Activated naive CD4-positive, alpha-beta T cell treated with anti-CD3 and anti-CD28 coated beads, Interleukin-2, amount 10 ng/mL, durations not matched to agents 7 days and 5 days (primary cell): ENCODE data around the gene JPH4.
"Not testable (repeated sequence)": the region's sequence is repeated elsewhere in the genome, so short reads cannot be mapped to it uniquely, and the experiment has no call there.

Experiments used
- CTCF ChIA-PET: fragments of 350-600 bp; sonication (Branson Sonifier 250); formaldehyde crosslinking; loops from one replicate; lab custom pipeline; 2021; ENCODE audit warnings: antibody characterized with exemption; lab: Charles Lee
- DNase-seq: peaks from one replicate; pipeline ENCODE4 v3.0.0-alpha.2; 2020
- H3K27ac Mint-ChIP-seq: one replicate; pipeline ENCODE4 v1.8.0; 2021; ENCODE audit warnings: mild to moderate bottlenecking, moderate library complexity, mixed read lengths
- H3K27me3 Mint-ChIP-seq: one replicate; pipeline ENCODE4 v1.8.0; 2021; ENCODE audit warnings: mild to moderate bottlenecking, mixed read lengths
- H3K36me3 Mint-ChIP-seq: one replicate; pipeline ENCODE4 v1.8.0; 2021; ENCODE audit warnings: mixed read lengths
- H3K4me1 Mint-ChIP-seq: one replicate; pipeline ENCODE4 v1.8.0; 2021; ENCODE audit warnings: mixed read lengths
- H3K4me3 Mint-ChIP-seq: one replicate; pipeline ENCODE4 v1.8.0; 2021; ENCODE audit warnings: mild to moderate bottlenecking, moderate library complexity, mixed read lengths
- H3K9me3 Mint-ChIP-seq: one replicate; pipeline ENCODE4 v1.8.0; 2021; ENCODE audit warnings: mixed read lengths

JPH4 gene

DNA sequence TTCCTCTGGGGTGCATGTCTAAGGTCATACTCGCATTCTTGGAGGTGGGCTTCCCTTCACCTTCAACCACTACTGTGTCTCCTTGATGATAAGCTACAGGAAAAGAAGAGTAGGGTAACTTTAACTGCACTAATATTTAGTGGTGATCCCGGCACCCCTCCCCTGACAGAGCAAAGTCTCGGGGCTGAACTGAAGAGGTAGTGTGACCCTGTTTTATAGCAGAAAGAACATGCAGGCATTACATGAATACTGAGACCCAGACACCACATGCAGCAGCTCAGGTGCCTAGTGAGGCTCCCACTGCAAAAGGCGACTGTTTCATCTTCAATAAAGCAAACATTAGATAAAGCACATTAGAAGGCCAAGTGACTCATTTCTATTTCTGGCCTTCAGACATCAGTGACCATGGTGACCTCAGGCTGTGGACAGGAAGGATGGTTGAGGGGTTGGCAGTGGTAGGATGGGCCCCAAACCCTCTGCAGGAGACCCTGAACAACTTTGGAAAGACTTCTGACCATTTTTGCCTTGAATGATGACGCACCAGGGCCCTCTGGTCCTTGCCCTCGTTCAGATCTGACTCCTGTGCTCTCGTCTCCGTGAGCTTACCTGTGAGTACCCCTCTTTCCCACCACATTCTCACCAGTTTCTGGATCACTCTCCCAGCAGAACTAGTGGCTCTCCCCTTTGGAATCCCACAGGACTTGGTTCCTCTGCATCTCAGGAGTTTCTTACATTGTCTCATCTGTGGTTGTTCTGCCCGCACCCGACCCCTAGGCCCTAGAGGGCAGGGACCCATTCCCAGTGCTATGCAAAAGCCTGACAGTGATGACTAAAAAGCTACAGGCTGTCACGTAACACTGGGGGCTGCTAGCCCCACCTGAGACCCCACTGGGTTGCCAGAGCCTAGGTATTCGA lies 23.8 kb upstream of the JPH4 start:
- no peaks in the 10 kb centered on the region for H3K36me3 Mint-ChIP-seq
- H3K4me1 Mint-ChIP-seq, result no peaks in the 10 kb centered on the region
- no peak overlapping the region for H3K27ac Mint-ChIP-seq
- H3K4me3 Mint-ChIP-seq, result no peak overlapping the region
- CTCF ChIA-PET, result interaction anchor here (1.2 kb wide), 3 partner anchors 12 to 30 kb away, joined by 3 read pairs; no protein-coding TSS in a partner anchor
- DNase-seq, result no peak
- no peaks in the 10 kb centered on the region for H3K9me3 Mint-ChIP-seq
- H3K27me3 Mint-ChIP-seq, result peaks cover 5% of the 10 kb centered on the region

GRCh38 chr14:23601845-23602180 lies 23.2 kb upstream of the JPH4 start:
- Mint-ChIP-seq H3K4me1 (no peaks in the 10 kb centered on the region), H3K4me3 (no peak overlapping the region)
- CTCF ChIA-PET, result interaction anchor here (1.2 kb wide), 2 partner anchors 11 to 13 kb away, joined by 3 read pairs; no protein-coding TSS in a partner anchor

DNA sequence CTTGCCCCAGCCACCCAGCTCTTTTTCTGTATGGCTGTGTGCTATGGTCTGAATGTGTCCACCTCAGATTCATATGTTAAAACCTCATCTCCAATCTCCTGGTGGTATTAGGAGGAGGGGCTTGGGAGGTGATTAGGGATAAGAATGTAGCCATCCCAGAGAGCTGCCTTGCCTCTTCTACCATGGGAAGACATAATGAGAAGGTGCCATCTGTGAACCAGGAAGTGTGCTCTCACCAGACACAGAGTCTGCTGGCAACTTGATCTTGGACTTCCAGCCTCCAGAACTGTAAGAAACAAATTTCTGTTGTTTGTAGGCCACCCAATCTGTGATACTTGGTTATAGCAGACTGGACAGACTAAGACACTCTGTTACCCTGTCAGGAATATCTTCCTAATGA lies 22.8 kb upstream of the JPH4 start:
- Mint-ChIP-seq H3K4me3 (no peak overlapping the region), H3K4me1 (no peaks in the 10 kb centered on the region)
- CTCF ChIA-PET, result interaction anchor here (1.2 to 2.1 kb wide), 2 partner anchors 11 to 30 kb away, joined by 3 to 7 read pairs; no protein-coding TSS in a partner anchor

More at GRCh38 chr14:23601845-23602180, 23.2 kb upstream of the JPH4 start:
- Mint-ChIP-seq H3K27ac (no peak overlapping the region), H3K27me3 (no peaks in the 10 kb centered on the region), H3K36me3 (no peaks in the 10 kb centered on the region), H3K9me3 (no peaks in the 10 kb centered on the region)
- DNase-seq, result no peak

DNA sequence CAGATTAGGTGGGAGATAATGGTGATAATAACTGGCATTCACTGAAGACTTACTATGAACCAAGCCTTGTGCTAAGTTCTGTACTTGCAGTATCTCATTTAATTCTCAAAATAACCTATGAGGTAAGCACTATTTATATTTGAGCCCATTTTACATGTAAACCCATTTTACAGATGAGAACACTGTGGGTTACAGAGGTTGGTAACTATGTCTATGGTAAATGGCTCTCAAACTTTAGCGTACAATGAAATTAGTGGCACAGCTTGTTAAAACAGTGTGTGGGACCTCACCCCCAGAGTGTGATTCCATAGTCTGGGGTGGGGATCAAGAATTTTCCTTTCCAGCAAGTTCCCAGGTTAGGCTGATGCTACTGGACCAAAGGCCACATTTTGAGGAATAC lies 22.2 kb upstream of the JPH4 start:
- CTCF ChIA-PET, result interaction anchor here (2.1 kb wide), 1 partner anchor 31 kb away, joined by 7 read pairs; no protein-coding TSS in a partner anchor
- no peak overlapping the region for H3K27ac Mint-ChIP-seq

More for the DNA sequence above, 22.8 kb upstream of the JPH4 start:
- Mint-ChIP-seq H3K27me3 (no peaks in the 10 kb centered on the region), H3K27ac (no peak overlapping the region), H3K9me3 (no peaks in the 10 kb centered on the region), H3K36me3 (no peaks in the 10 kb centered on the region)
- no peak for DNase-seq

GRCh38 chr14:23600322-23600707 lies 21.7 kb upstream of the JPH4 start:
- Mint-ChIP-seq H3K4me1 (no peaks in the 10 kb centered on the region), H3K4me3 (no peak overlapping the region), H3K36me3 (no peaks in the 10 kb centered on the region), H3K9me3 (no peaks in the 10 kb centered on the region), H3K27me3 (peaks cover 4% of the 10 kb centered on the region), H3K27ac (no peak overlapping the region)
- CTCF ChIA-PET, result interaction anchor here (0.7 to 2.1 kb wide), 3 partner anchors 12 to 65 kb away, joined by 3 to 7 read pairs (median 5); no protein-coding TSS in a partner anchor
- no peak for DNase-seq

More for the DNA sequence above, 22.2 kb upstream of the JPH4 start:
- H3K4me1 Mint-ChIP-seq, result no peaks in the 10 kb centered on the region
- DNase-seq, result no peak
- H3K27me3 Mint-ChIP-seq, result peaks cover 3% of the 10 kb centered on the region
- H3K36me3 Mint-ChIP-seq, result no peaks in the 10 kb centered on the region
- no peaks in the 10 kb centered on the region for H3K9me3 Mint-ChIP-seq
- H3K4me3 Mint-ChIP-seq, result no peak overlapping the region

DNA sequence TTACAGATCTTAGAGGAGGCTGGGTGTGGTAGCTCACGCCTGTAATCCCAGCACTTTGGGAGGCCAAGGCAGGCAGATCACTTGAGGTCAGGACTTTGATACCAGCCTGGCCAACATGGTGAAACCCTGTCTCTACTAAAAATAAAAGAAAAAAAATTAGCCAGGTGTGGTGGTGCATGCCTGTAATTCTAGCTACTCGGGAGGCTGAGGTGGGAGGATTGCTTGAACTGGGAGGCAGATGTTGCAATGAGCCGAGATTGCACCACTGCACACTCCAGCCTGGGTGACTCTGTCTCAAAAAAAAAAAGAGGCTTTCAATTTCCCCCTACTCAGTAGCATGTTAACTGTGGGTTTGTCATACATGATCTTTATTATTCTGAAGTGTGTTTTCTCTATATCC lies 15.6 kb upstream of the JPH4 start:
- H3K36me3 Mint-ChIP-seq, H3K4me1 Mint-ChIP-seq, H3K9me3 Mint-ChIP-seq, H3K27ac Mint-ChIP-seq, H3K4me3 Mint-ChIP-seq, CTCF ChIA-PET, DNase-seq: not testable (repeated sequence)
- H3K27me3 Mint-ChIP-seq, result peaks cover 16% of the 10 kb centered on the region

DNA sequence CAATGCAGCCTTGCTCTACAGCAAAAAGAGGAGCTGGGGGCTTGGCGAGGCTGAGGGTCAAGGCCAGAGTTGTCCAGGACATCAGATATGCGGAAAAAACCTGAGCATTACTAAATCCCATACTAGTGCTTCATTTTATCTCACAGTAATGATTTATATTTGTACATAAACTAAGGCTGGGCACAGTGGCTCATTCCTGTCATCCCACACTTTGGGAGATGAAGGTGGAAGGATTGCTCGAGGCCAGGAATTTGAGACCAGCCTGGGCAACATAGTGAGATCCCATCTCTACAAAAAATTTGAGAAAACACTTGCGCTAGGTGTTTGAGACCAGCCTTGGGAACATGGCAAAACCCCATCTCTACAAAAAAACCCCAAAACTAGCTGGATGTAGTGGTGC lies 11.6 kb upstream of the JPH4 start:
- Mint-ChIP-seq H3K27ac (no peak overlapping the region), H3K9me3 (no peaks in the 10 kb centered on the region), H3K4me1 (no peaks in the 10 kb centered on the region), H3K36me3 (no peaks in the 10 kb centered on the region), H3K27me3 (peaks cover 27% of the 10 kb centered on the region), H3K4me3 (no peak overlapping the region)
- no peak for DNase-seq
- CTCF ChIA-PET, result interaction anchor here (0.7 to 3.8 kb wide), 6 partner anchors 11 to 341 kb away, joined by 3 to 32 read pairs (median 10); no protein-coding TSS in a partner anchor

DNA sequence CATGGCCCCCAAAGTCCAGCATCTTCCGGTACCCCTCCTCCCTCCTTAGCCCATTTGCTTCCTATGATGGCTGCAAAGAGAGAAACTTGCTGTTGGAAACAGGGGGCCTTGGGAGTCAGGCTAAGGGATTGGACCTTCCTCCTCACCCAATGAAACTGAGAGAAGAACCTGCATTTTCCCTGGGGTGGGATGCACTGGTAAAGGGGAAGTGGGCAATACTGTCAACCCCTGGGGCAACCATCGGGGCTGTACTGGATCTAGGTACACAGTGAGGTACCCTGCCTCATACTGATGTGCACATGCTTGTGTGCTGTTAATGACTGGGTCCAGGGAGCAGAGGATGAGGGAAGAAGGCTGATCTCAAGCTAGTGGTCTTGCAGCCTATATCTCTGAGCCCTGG lies 11.0 kb upstream of the JPH4 start:
- H3K4me1 Mint-ChIP-seq, result no peaks in the 10 kb centered on the region
- CTCF ChIA-PET, result interaction anchor here (0.7 to 3.8 kb wide), 24 partner anchors 10 to 344 kb away, joined by 3 to 33 read pairs (median 5); partner anchors contain the start of gene DHRS2
- no peak overlapping the region for H3K4me3 Mint-ChIP-seq
- H3K27ac Mint-ChIP-seq, result no peak overlapping the region
- DNase-seq, result no peak
- H3K36me3 Mint-ChIP-seq, result no peaks in the 10 kb centered on the region
- H3K9me3 Mint-ChIP-seq, result no peaks in the 10 kb centered on the region
- peaks cover 27% of the 10 kb centered on the region for H3K27me3 Mint-ChIP-seq

DNA sequence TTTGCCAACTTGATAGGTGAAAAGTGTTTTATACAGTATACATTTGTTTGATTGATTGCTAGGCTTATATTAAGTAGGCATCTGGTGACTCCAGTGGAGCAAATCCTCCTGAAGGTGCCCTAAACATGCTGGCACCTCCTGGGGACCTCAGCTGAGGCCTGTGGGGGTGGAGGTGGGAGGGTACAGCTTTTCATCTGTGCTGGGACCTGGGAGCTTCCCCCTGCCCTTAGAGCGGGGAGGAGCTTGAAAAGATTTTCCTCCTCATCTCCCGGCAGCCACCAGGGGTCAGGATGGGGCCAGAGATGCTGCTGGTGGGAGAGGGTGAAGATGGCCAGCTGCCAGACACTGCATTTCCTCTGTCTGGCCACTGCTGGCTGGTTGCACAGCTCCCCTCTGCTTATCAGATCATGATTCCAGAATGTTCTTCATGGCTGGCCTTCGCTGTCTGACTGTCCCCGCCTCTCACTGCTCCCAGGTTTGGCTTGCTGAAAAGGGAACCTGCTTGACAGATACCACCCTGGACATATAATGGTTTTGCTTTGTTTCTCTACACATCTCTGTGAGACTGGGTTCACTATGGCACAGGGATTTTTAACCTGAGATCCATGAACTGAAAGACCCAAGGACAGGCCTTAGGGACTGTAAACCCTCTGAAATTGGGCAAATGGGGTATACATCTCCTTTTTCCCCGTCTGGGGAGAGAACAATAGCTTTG lies 10.5 kb upstream of the JPH4 start:
- Mint-ChIP-seq H3K4me3 (no peak overlapping the region), H3K36me3 (no peaks in the 10 kb centered on the region), H3K9me3 (no peaks in the 10 kb centered on the region), H3K27me3 (peaks cover 29% of the 10 kb centered on the region), H3K27ac (no peak overlapping the region), H3K4me1 (no peaks in the 10 kb centered on the region)
- CTCF ChIA-PET, result interaction anchor here (0.7 to 3.8 kb wide), 31 partner anchors 11 to 447 kb away, joined by 3 to 33 read pairs (median 4); partner anchors contain the start of gene DHRS2
- peak; percentile 85 for DNase-seq

DNA sequence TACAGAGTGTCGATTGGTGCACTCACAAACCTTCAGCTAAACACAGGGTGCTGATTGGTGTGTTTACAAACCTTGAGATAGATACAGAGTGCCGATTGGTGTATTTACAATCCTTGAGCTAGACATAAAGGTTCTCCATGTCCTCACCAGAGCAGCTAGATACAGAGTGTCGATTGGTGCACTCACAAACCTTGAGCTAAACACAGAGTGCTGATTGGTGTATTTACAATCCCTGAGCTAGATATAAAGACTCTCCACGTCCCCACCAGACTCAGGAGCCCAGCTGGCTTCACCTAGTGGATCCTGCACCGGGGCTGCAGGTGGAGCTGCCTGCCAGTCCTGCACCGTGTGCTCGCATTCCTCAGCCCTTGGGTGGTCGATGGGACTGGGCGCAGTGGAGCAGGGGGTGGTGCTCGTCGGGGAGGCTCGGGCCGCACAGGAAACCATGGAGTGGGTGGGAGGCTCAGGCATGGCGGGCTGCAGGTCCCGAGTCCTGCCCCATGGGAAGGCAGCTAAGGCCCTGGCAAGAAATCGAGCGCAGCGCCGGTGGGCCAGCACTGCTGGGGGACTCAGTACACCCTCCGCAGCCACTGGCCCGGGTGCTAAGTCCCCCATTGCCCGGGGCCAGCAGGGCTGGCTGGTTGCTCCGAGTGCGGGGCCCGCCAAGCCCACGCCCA lies 6.1 kb upstream of the JPH4 start:
- H3K4me3 Mint-ChIP-seq, H3K36me3 Mint-ChIP-seq, H3K27ac Mint-ChIP-seq, H3K9me3 Mint-ChIP-seq, H3K4me1 Mint-ChIP-seq, CTCF ChIA-PET, DNase-seq: not testable (repeated sequence)
- peaks cover 53% of the 10 kb centered on the region for H3K27me3 Mint-ChIP-seq

DNA sequence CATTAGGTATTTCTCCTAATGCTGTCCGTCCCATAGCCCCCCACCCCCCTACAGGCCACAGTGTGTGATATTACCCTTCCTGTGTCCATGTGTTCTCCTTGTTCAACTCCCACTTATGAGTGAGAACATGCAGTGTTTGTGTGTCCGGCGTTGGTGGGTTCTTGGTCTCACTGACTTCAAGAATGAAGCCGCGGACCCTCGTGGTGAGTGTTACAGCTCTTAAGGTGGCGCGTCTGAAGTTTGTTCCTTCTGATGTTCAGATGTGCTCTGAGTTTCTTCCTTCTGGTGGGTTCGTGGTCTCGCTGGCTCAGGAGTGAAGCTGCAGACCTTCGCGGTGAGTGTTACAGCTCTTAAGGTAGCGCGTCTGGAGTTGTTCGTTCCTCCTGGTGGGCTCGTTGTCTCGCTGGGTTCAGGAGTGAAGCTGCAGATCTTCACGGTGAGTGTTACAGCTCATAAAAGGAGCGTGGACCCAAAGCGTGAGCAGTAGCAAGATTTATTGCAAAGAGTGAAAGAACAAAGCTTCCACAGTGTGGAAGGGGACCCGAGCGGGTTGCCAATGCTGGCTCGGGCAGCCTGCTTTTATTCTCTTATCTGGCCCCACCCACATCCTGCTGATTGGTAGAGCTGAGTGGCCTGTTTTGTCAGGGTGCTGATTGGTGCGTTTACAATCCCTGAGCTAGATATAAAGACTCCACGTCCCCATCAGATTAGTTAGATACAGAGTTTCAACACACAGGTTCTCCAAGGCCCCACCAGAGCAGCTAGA lies 5.4 kb upstream of the JPH4 start:
- H3K36me3 Mint-ChIP-seq, CTCF ChIA-PET: not testable (repeated sequence)

GRCh38 chr14:23582906-23583760 lies 4.5 kb upstream of the JPH4 start:
- DNase-seq, result no peak
- Mint-ChIP-seq H3K4me3 (no peak overlapping the region), H3K4me1 (no peaks in the 10 kb centered on the region), H3K36me3 (no peaks in the 10 kb centered on the region), H3K27me3 (peaks cover 60% of the 10 kb centered on the region), H3K27ac (no peak overlapping the region), H3K9me3 (no peaks in the 10 kb centered on the region)
- CTCF ChIA-PET, result interaction anchor here (0.6 kb wide), 1 partner anchor 74 kb away, joined by 3 read pairs; no protein-coding TSS in a partner anchor

More for the DNA sequence above, 5.4 kb upstream of the JPH4 start:
- not testable (repeated sequence) for H3K4me3 Mint-ChIP-seq, H3K9me3 Mint-ChIP-seq, H3K4me1 Mint-ChIP-seq, DNase-seq, H3K27ac Mint-ChIP-seq
- H3K27me3 Mint-ChIP-seq, result peaks cover 54% of the 10 kb centered on the region
